H9 (cell line): ENCODE measurements around the gene YWHAQ. TPM values are rescaled to one million over a fixed set of nuclear protein-coding genes. Genes with fewer than 3 reads are reported as not detected.

Experiments used
- DNase-seq: peaks from one replicate; pipeline ENCODE4 v3.0.0-alpha.2; 2017
- H2AFZ ChIP-seq: one replicate; pipeline ENCODE4 v1.6.1; 2013; ENCODE audit warnings: mild to moderate bottlenecking, low read length, control low read depth, moderate library complexity
- H2AK5ac ChIP-seq: 2 replicates; pipeline ENCODE4 v1.6.1; 2013; ENCODE audit warnings: low read length, control low read depth, mixed read lengths; ENCODE audit not compliant: insufficient read length
- H2BK120ac ChIP-seq: one replicate; pipeline ENCODE4 v1.6.1; 2013; ENCODE audit warnings: low read depth, mild to moderate bottlenecking, low read length, control low read depth, inconsistent platforms; ENCODE audit not compliant: poor library complexity, severe bottlenecking
- H2BK12ac ChIP-seq: 2 replicates; pipeline ENCODE4 v1.6.1; 2013; ENCODE audit warnings: low read length, control low read depth, mixed read lengths, low read depth; ENCODE audit not compliant: insufficient read length
- H2BK15ac ChIP-seq: 2 replicates; pipeline ENCODE4 v1.6.1; 2013; ENCODE audit warnings: low read depth, low read length, control low read depth
- H2BK20ac ChIP-seq: one replicate; pipeline ENCODE4 v1.6.1; 2013; ENCODE audit warnings: low read depth, mild to moderate bottlenecking, low read length, control low read depth, inconsistent platforms; ENCODE audit not compliant: poor library complexity, severe bottlenecking
- H2BK5ac ChIP-seq: 2 replicates; pipeline ENCODE4 v1.6.1; 2013; ENCODE audit warnings: low read length, control low read depth, mixed read lengths; ENCODE audit not compliant: insufficient read length
- H3K14ac ChIP-seq: 2 replicates; pipeline ENCODE4 v1.6.1; 2013; ENCODE audit warnings: low read length, control low read depth; ENCODE audit not compliant: insufficient read depth
- H3K18ac ChIP-seq: 2 replicates; pipeline ENCODE4 v1.6.1; 2013; ENCODE audit warnings: low read depth, mild to moderate bottlenecking, mixed read lengths, low read length, control low read depth; ENCODE audit not compliant: insufficient read length
- H3K23ac ChIP-seq: 2 replicates; pipeline ENCODE4 v1.6.1; 2013; ENCODE audit warnings: low read length, control low read depth, mixed read lengths, low read depth; ENCODE audit not compliant: insufficient read length
- H3K23me2 ChIP-seq: 2 replicates; pipeline ENCODE4 v1.6.1; 2013; ENCODE audit warnings: low read depth, mild to moderate bottlenecking, mixed read lengths, low read length, control low read depth; ENCODE audit not compliant: insufficient read length, poor library complexity, severe bottlenecking
- H3K27ac ChIP-seq: 2 replicates; pipeline ENCODE4 v1.5.1; 2013; ENCODE audit warnings: low read length, control low read depth, mixed read lengths, low read depth; ENCODE audit not compliant: insufficient read length
- H3K27me3 ChIP-seq: 2 replicates; pipeline ENCODE4 v1.6.1; 2013; ENCODE audit warnings: low read length, control low read depth, inconsistent platforms; ENCODE audit not compliant: insufficient read depth
- H3K4ac ChIP-seq: 2 replicates; pipeline ENCODE4 v1.6.1; 2013; ENCODE audit warnings: low read depth, mild to moderate bottlenecking, control low read depth, inconsistent platforms, low read length, moderate library complexity
- H3K4me1 ChIP-seq: 2 replicates; pipeline ENCODE4 v1.6.1; 2013; ENCODE audit warnings: low read length, control low read depth, inconsistent platforms; ENCODE audit not compliant: insufficient read depth
- H3K4me2 ChIP-seq: 2 replicates; pipeline ENCODE4 v1.6.1; 2013; ENCODE audit warnings: low read length, control low read depth, mixed read lengths; ENCODE audit not compliant: insufficient read length, insufficient read depth
- H3K56ac ChIP-seq: 2 replicates; pipeline ENCODE4 v1.6.1; 2013; ENCODE audit warnings: low read depth, mild to moderate bottlenecking, mixed read lengths, low read length, control low read depth; ENCODE audit not compliant: insufficient read length
- H3K79me1 ChIP-seq: 2 replicates; pipeline ENCODE4 v1.6.1; 2013; ENCODE audit warnings: low read depth, mild to moderate bottlenecking, moderate library complexity, low read length, control low read depth, inconsistent platforms; ENCODE audit not compliant: insufficient read depth, poor library complexity, severe bottlenecking
- H3K79me2 ChIP-seq: 2 replicates; pipeline ENCODE4 v1.6.1; 2013; ENCODE audit warnings: low read length, control low read depth, inconsistent platforms; ENCODE audit not compliant: insufficient read depth
- H3K9ac ChIP-seq: 2 replicates; pipeline ENCODE4 v1.6.1; 2013; ENCODE audit warnings: low read length, control low read depth, mixed read lengths; ENCODE audit not compliant: insufficient read length; ENCODE audit errors: extremely low read depth
- H3K9me3 ChIP-seq: one replicate; pipeline ENCODE4 v1.6.1; 2013; ENCODE audit warnings: low read depth, low read length, inconsistent platforms; ENCODE audit not compliant: control insufficient read depth
- H3T11ph ChIP-seq: one replicate; pipeline ENCODE4 v1.6.1; 2013; ENCODE audit warnings: mild to moderate bottlenecking, low read length, control low read depth, inconsistent platforms
- H4K20me1 ChIP-seq: one replicate; pipeline ENCODE4 v1.6.1; 2013; ENCODE audit not compliant: control insufficient read depth, insufficient read length, insufficient read depth
- H4K5ac ChIP-seq: 2 replicates; pipeline ENCODE4 v1.6.1; 2013; ENCODE audit warnings: low read depth, mild to moderate bottlenecking, mixed read lengths, low read length, control low read depth; ENCODE audit not compliant: insufficient read length
- H4K8ac ChIP-seq: replicated peaks from 2 replicates; pipeline ENCODE4 v1.6.1; 2013; ENCODE audit warnings: low read length, control low read depth, mixed read lengths, low read depth; ENCODE audit not compliant: insufficient read length
- H4K91ac ChIP-seq: 2 replicates; pipeline ENCODE4 v1.6.1; 2013; ENCODE audit warnings: low read depth, mild to moderate bottlenecking, moderate library complexity, mixed read lengths, low read length, control low read depth; ENCODE audit not compliant: insufficient read length
- H3K27ac Mint-ChIP-seq, 3 experiments: 2 replicates in 2 of 3; 3 replicates in 1 of 3; pipeline ENCODE4 v1.8.0; 2020 to 2021; ENCODE audit warnings: mixed read lengths in 3 of 3, mild to moderate bottlenecking in 1 of 3, moderate library complexity in 1 of 3
- H3K27me3 Mint-ChIP-seq: 2 replicates; pipeline ENCODE4 v1.8.0; 2021; ENCODE audit warnings: low read depth, mild to moderate bottlenecking, moderate library complexity, mixed read lengths
- H3K36me3 Mint-ChIP-seq, 3 experiments: 2 replicates in 2 of 3; 3 replicates in 1 of 3; pipeline ENCODE4 v1.8.0; 2020 to 2021; ENCODE audit warnings: low read depth in 3 of 3, mixed read lengths in 3 of 3; ENCODE audit not compliant: insufficient read depth in 1 of 3
- H3K4me1 Mint-ChIP-seq, 2 experiments: 2 replicates each; pipeline ENCODE4 v1.8.0; 2020; ENCODE audit warnings: mixed read lengths in 2 of 2
- H3K4me3 Mint-ChIP-seq, 2 experiments: 2 replicates in 1 of 2; 3 replicates in 1 of 2; pipeline ENCODE4 v1.8.0; 2020 to 2021; ENCODE audit warnings: mild to moderate bottlenecking in 2 of 2, mixed read lengths in 2 of 2, moderate library complexity in 1 of 2
- H3K9me3 Mint-ChIP-seq, 2 experiments: 2 replicates in 1 of 2; 3 replicates in 1 of 2; pipeline ENCODE4 v1.8.0; 2020; ENCODE audit warnings: mild to moderate bottlenecking in 2 of 2, mixed read lengths in 2 of 2, moderate library complexity in 1 of 2
- WGBS: extraction: QIAGEN DNeasy Blood & Tissue Kit; methylation state at CpG from one replicate; pipeline ENCODE4 v1.1.7; 2013; ENCODE audit warnings: missing lambda C conversion rate, low lambda C conversion rate, mixed read lengths; ENCODE audit not compliant: insufficient read length; ENCODE audit errors: extremely low coverage; 5-methylcytosine and 5-hydroxymethylcytosine counted together
- total RNA-seq: library from RNA; stranded (reverse); gene quantifications from 2 replicates; pipeline ENCODE4 v1.2.1, GENCODE V29; 2021
- TF ChIP-seq, protein P1 (sequence below): fragments of 200-600 bp; sonication (generic); conservative IDR thresholded peaks from 3 replicates; pipeline ENCODE4 v1.8.0; 2021; ENCODE audit warnings: antibody characterized with exemption, mild to moderate bottlenecking

Gene YWHAQ
- total RNA-seq, 1 experiment from 2014 or later: 374 TPM

DNA sequence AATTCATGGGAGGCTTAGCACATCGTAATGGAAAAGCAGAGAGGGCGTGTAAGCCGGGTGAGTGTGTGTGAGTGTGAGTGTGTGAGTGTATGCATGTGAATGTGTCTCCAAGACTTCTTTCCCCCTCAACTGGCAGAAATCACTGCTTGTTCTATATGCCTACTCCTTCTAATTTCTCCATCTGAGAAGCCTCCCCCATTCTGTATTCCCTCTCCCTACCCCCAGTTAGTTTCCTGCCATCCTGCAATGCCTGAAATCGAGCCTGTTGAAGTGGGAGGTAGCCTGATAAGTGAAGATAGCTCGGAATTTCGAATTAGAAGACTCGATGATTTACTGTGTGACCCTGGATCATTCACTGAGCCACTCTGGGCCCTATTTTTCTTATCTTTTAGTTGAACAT lies 30.0 kb upstream of the YWHAQ start:
- no peak overlapping the region for H3K27ac Mint-ChIP-seq
- H3K4me1 Mint-ChIP-seq: peaks cover 21 to 23% of the 10 kb centered on the region in 2 experiments
- H3K23ac ChIP-seq: no peak overlapping the region
- H2BK20ac ChIP-seq: no peak overlapping the region
- WGBS: no CpG with 5 or more reads among the region's 7 CpGs
- no peaks in the 10 kb centered on the region for H3K23me2 ChIP-seq
- H3K18ac ChIP-seq: no peak overlapping the region
- H4K8ac ChIP-seq: no peak overlapping the region
- no peak overlapping the region for H3K14ac ChIP-seq
- H3K4me2 ChIP-seq: no peak overlapping the region
- H2BK120ac ChIP-seq: no peak overlapping the region
- no peak overlapping the region for H2BK12ac ChIP-seq
- peaks cover 14% of the 10 kb centered on the region for H3K27me3 Mint-ChIP-seq
- H2AK5ac ChIP-seq: no peak overlapping the region
- H3K9ac ChIP-seq: no peak overlapping the region
- no peak overlapping the region for H3K4ac ChIP-seq
- H2BK15ac ChIP-seq: no peak overlapping the region
- H2BK5ac ChIP-seq: no peak overlapping the region
- H3K9me3 ChIP-seq: no peaks in the 10 kb centered on the region
- no peak for DNase-seq
- H4K91ac ChIP-seq: no peak overlapping the region
- H3K36me3 Mint-ChIP-seq: peaks cover 0 to 2% (median 0%) of the 10 kb centered on the region in 3 experiments; a peak in 1 of 7 replicates
- H4K20me1 ChIP-seq: no peaks in the 10 kb centered on the region
- TF ChIP-seq, protein P1, sequence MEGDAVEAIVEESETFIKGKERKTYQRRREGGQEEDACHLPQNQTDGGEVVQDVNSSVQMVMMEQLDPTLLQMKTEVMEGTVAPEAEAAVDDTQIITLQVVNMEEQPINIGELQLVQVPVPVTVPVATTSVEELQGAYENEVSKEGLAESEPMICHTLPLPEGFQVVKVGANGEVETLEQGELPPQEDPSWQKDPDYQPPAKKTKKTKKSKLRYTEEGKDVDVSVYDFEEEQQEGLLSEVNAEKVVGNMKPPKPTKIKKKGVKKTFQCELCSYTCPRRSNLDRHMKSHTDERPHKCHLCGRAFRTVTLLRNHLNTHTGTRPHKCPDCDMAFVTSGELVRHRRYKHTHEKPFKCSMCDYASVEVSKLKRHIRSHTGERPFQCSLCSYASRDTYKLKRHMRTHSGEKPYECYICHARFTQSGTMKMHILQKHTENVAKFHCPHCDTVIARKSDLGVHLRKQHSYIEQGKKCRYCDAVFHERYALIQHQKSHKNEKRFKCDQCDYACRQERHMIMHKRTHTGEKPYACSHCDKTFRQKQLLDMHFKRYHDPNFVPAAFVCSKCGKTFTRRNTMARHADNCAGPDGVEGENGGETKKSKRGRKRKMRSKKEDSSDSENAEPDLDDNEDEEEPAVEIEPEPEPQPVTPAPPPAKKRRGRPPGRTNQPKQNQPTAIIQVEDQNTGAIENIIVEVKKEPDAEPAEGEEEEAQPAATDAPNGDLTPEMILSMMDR: no peak
- H2AFZ ChIP-seq: no peak overlapping the region
- no peak overlapping the region for H3K56ac ChIP-seq
- no peaks in the 10 kb centered on the region for H3K79me1 ChIP-seq
- no peak overlapping the region for H4K5ac ChIP-seq
- H3K27ac ChIP-seq: no peak overlapping the region
- H3K9me3 Mint-ChIP-seq: no peaks in the 10 kb centered on the region
- no peak overlapping the region for H3T11ph ChIP-seq
- H3K27me3 ChIP-seq: no peaks in the 10 kb centered on the region
- no peak overlapping the region for H3K4me3 Mint-ChIP-seq
- no peaks in the 10 kb centered on the region for H3K79me2 ChIP-seq
- H3K4me1 ChIP-seq: no peaks in the 10 kb centered on the region
